Ishikawa (cell line): ENCODE data around the gene ZBTB7C.

Experiments
- CEBPB ChIP-seq: IDR thresholded peaks from 2 replicates; pipeline ENCODE4 v1.6.1; 2012
- CREB1 ChIP-seq: IDR thresholded peaks from 2 replicates; pipeline ENCODE4 v1.6.1; 2012; ENCODE audit warnings: low read depth
- EGR1 ChIP-seq: IDR thresholded peaks from 2 replicates; pipeline ENCODE4 v1.6.1; 2012
- EP300 ChIP-seq: IDR thresholded peaks from 2 replicates; pipeline ENCODE4 v1.6.1; 2012; ENCODE audit warnings: borderline replicate concordance
- FOXM1 ChIP-seq: IDR thresholded peaks from 2 replicates; pipeline ENCODE4 v1.6.1; 2012; ENCODE audit warnings: low read depth, borderline replicate concordance
- NFIC ChIP-seq: IDR thresholded peaks from 2 replicates; pipeline ENCODE4 v1.6.1; 2012
- RAD21 ChIP-seq: IDR thresholded peaks from 2 replicates; pipeline ENCODE4 v1.6.1; 2012; ENCODE audit warnings: low read depth
- TAF1 ChIP-seq: IDR thresholded peaks from 2 replicates; pipeline ENCODE4 v1.6.1; 2012; ENCODE audit warnings: low read depth, mild to moderate bottlenecking
- TCF12 ChIP-seq: IDR thresholded peaks from 2 replicates; pipeline ENCODE4 v1.6.1; 2012; ENCODE audit warnings: low read depth
- TEAD4 ChIP-seq: IDR thresholded peaks from 2 replicates; pipeline ENCODE4 v1.6.1; 2012
- YY1 ChIP-seq: IDR thresholded peaks from 2 replicates; pipeline ENCODE4 v1.6.1; 2012; ENCODE audit warnings: low read depth
- ZBTB7A ChIP-seq: IDR thresholded peaks from 2 replicates; pipeline ENCODE4 v1.6.1; 2012; ENCODE audit warnings: low read depth
- TF ChIP-seq, protein P1 (sequence below): IDR thresholded peaks from 2 replicates; pipeline ENCODE4 v1.6.1; 2012; ENCODE audit warnings: low read depth, mild to moderate bottlenecking
- TF ChIP-seq, protein P2 (sequence below): IDR thresholded peaks from 2 replicates; pipeline ENCODE4 v1.6.1; 2012
- TF ChIP-seq, protein P3 (sequence below): IDR thresholded peaks from 2 replicates; pipeline ENCODE4 v1.6.1; 2012

ZBTB7C gene

DNA sequence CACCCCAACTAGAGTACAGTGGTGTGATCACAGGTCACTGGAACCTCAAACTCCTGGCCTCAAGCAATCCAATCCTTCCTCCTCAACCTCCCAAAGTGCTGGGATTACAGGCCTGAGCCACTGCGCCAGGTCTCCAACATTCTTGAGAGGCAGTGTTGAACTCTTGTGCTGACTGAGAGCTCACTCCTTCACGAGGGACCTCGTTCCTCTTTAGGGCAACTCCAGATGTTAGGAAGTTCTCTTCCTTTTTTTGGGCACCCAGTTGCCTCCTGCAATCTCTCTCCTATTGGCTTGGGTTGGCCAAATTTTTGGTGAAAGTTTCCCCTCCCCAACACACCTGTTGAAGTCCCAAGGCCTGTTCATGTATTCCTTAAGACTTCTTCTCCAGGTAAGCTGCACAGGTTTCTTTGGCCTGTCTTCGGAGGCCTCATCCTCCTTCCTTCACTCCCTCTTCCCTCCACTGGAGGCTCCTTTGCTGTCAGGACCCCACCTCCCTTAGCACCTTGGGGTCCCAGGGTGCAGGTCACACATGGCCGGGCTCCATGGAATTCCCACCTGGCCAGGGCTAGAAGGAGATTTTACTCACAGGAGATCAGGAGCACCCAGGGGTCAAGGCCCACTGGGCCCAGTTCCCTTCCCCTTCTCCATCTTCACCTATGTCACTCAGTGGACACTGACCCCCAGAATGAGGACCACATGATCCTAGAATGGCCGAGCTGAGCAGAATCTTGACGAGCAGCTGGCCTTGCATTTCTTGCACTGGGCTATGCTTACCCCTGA is 384.1 kb downstream of the ZBTB7C start:
- TF ChIP-seq EP300 (no peak), TEAD4 (no peak), CEBPB (no peak), CREB1 (no peak)
- TF ChIP-seq, protein P1, sequence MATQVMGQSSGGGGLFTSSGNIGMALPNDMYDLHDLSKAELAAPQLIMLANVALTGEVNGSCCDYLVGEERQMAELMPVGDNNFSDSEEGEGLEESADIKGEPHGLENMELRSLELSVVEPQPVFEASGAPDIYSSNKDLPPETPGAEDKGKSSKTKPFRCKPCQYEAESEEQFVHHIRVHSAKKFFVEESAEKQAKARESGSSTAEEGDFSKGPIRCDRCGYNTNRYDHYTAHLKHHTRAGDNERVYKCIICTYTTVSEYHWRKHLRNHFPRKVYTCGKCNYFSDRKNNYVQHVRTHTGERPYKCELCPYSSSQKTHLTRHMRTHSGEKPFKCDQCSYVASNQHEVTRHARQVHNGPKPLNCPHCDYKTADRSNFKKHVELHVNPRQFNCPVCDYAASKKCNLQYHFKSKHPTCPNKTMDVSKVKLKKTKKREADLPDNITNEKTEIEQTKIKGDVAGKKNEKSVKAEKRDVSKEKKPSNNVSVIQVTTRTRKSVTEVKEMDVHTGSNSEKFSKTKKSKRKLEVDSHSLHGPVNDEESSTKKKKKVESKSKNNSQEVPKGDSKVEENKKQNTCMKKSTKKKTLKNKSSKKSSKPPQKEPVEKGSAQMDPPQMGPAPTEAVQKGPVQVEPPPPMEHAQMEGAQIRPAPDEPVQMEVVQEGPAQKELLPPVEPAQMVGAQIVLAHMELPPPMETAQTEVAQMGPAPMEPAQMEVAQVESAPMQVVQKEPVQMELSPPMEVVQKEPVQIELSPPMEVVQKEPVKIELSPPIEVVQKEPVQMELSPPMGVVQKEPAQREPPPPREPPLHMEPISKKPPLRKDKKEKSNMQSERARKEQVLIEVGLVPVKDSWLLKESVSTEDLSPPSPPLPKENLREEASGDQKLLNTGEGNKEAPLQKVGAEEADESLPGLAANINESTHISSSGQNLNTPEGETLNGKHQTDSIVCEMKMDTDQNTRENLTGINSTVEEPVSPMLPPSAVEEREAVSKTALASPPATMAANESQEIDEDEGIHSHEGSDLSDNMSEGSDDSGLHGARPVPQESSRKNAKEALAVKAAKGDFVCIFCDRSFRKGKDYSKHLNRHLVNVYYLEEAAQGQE: no peak
- TF ChIP-seq, protein P2, sequence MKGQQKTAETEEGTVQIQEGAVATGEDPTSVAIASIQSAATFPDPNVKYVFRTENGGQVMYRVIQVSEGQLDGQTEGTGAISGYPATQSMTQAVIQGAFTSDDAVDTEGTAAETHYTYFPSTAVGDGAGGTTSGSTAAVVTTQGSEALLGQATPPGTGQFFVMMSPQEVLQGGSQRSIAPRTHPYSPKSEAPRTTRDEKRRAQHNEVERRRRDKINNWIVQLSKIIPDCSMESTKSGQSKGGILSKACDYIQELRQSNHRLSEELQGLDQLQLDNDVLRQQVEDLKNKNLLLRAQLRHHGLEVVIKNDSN: no peak

- TF ChIP-seq, protein P3, sequence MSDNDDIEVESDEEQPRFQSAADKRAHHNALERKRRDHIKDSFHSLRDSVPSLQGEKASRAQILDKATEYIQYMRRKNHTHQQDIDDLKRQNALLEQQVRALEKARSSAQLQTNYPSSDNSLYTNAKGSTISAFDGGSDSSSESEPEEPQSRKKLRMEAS: no peak
- no peak for TF ChIP-seq TAF1
- TF ChIP-seq, protein P1: no peak
- no peak for TF ChIP-seq RAD21
- TF ChIP-seq EGR1: no peak
- TF ChIP-seq ZBTB7A: no peak
- no peak for TF ChIP-seq TEAD4
- TF ChIP-seq YY1: no peak
- TF ChIP-seq FOXM1: no peak
- TF ChIP-seq NFIC: no peak
- TF ChIP-seq CREB1: no peak
- TF ChIP-seq, protein P2: no peak
- no peak for TF ChIP-seq TCF12
- TF ChIP-seq EP300: no peak
- TF ChIP-seq CEBPB: no peak
Measured at GRCh38 chr18:48024009-48024512, 385.1 kb downstream of the ZBTB7C start.

GRCh38 chr18:48023334-48024008 is 385.7 kb downstream of the ZBTB7C start:
- TF ChIP-seq CREB1: no peak
- no peak for TF ChIP-seq CEBPB
- TF ChIP-seq RAD21: peak; percentile 88
- TF ChIP-seq ZBTB7A: no peak
- TF ChIP-seq, protein P2: no peak
- TF ChIP-seq, protein P3: no peak
- TF ChIP-seq, protein P1: no peak
